GM18517 (cell line): ENCODE results near the gene OR12D3.
"Not testable (repeated sequence)": the region's sequence is repeated elsewhere in the genome, so short reads cannot be mapped to it uniquely, and the experiment has no call there.

Source experiments
- ATAC-seq: cut with Tn5 transposase; IDR thresholded peaks from one replicate; pipeline ENCODE4 v1.9.1; 2021; ENCODE audit warnings: mild to moderate bottlenecking, moderate library complexity; ENCODE audit not compliant: unreplicated experiment

OR12D3 gene

GRCh38 chr6:29375191-29375590, at the start of gene OR12D3:
TSS of gene OR12D3 (minus strand) at chr6:29375291. CDS start at chr6:29375287, 4 bp downstream.
- ATAC-seq: no peak

GRCh38 chr6:29424575-29424974, 49.5 kb upstream of the OR12D3 start:
- ATAC-seq: no peak

- no peak for ATAC-seq
Observed at GRCh38 chr6:29424168-29424567, 49.1 kb upstream of the OR12D3 start.

- ATAC-seq: no peak
Observed at GRCh38 chr6:29419516-29419915, 44.4 kb upstream of the OR12D3 start.

- no peak for ATAC-seq
Observed at GRCh38 chr6:29414588-29414987, 39.5 kb upstream of the OR12D3 start, which contains the start of gene OR12D1. TSS of gene OR12D1 (plus strand) at chr6:29414928.

GRCh38 chr6:29403801-29404200, 28.7 kb upstream of the OR12D3 start:
- no peak for ATAC-seq

- no peak for ATAC-seq
Observed at GRCh38 chr6:29399525-29399924, 24.4 kb upstream of the OR12D3 start.

GRCh38 chr6:29395331-29395730, 20.2 kb upstream of the OR12D3 start, which contains the start of gene OR12D2:
TSS of gene OR12D2 (plus strand) at chr6:29395631. CDS start at chr6:29396700, 1,069 bp downstream.
- ATAC-seq: no peak

GRCh38 chr6:29388533-29388932, 13.4 kb upstream of the OR12D3 start:
- no peak for ATAC-seq

GRCh38 chr6:29376003-29376402, 912 bp upstream of the OR12D3 start:
- ATAC-seq: no peak

- ATAC-seq: no peak
Observed at GRCh38 chr6:29368765-29369164, 6.3 kb downstream of the OR12D3 start, which contains the start of gene OR5V1. TSS of gene OR5V1 (minus strand) at chr6:29368865. CDS start at chr6:29356195, 12,670 bp downstream.

GRCh38 chr6:29355603-29356002, 19.5 kb downstream of the OR12D3 start:
- no peak for ATAC-seq

- ATAC-seq: no peak
Observed at GRCh38 chr6:29354980-29355379, 20.1 kb downstream of the OR12D3 start.

- ATAC-seq: not testable (repeated sequence)
Observed at GRCh38 chr6:29349348-29349747, 25.7 kb downstream of the OR12D3 start.

GRCh38 chr6:29345380-29345779, 29.7 kb downstream of the OR12D3 start:
- no peak for ATAC-seq

- ATAC-seq: no peak
Observed at GRCh38 chr6:29336269-29336668, 38.8 kb downstream of the OR12D3 start.

GRCh38 chr6:29332676-29333075, 42.4 kb downstream of the OR12D3 start:
- ATAC-seq: no peak

GRCh38 chr6:29325777-29326176, 49.3 kb downstream of the OR12D3 start:
- ATAC-seq: no peak
